ENCODE data around the gene CD226.

- TF ChIP-seq EZH2 (IDR thresholded peaks at IDR 0.05; ENCODE audit: insufficient read depth, poor library complexity, severe bottlenecking) (no peak), EZH2phosphoT487 (IDR thresholded peaks at IDR 0.05; ENCODE audit: insufficient read depth, low read depth) (no peak)
These were observed 71.2 kb downstream of the CD226 start for GRCh38 chr18:69876490-69876889.

Measured in GM23248 (cell line).